ENCODE measurements around the gene GPR32. TPM values are rescaled to one million over a fixed set of nuclear protein-coding genes. Genes with fewer than 3 reads are reported as not detected.
"Not testable (repeated sequence)": the region's sequence is repeated elsewhere in the genome, so short reads cannot be mapped to it uniquely, and the experiment has no call there.

GPR32 gene
- total RNA-seq, 6 experiments from 2014 or later = not detected

DNA sequence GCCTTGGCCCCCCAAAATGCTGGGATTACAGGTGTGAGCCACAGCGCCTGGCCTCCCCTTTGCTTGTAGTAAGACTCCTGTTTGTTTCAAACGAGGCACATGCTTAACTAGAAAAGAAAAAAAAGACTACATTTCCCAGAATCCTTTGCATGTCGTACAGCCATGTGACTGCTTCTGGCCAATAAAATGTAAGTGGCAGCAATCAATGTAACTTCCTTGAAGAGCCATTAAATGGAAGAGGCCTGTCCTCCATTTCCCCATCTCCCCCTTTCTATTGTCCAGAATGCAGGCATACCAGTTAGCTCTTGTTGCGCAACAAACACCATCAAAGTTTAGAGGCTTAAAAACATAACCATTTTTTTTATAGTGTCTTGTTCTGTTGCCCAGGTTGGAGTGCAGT is 10.4 kb upstream of the GPR32 start:
- H3K4me3 ChIP-seq = no peak overlapping the region
- H3K9me3 ChIP-seq = no peaks in the 10 kb centered on the region
- TF ChIP-seq POLR2A (IDR thresholded peaks at IDR 0.05) = no peak
- TF ChIP-seq, protein P1, sequence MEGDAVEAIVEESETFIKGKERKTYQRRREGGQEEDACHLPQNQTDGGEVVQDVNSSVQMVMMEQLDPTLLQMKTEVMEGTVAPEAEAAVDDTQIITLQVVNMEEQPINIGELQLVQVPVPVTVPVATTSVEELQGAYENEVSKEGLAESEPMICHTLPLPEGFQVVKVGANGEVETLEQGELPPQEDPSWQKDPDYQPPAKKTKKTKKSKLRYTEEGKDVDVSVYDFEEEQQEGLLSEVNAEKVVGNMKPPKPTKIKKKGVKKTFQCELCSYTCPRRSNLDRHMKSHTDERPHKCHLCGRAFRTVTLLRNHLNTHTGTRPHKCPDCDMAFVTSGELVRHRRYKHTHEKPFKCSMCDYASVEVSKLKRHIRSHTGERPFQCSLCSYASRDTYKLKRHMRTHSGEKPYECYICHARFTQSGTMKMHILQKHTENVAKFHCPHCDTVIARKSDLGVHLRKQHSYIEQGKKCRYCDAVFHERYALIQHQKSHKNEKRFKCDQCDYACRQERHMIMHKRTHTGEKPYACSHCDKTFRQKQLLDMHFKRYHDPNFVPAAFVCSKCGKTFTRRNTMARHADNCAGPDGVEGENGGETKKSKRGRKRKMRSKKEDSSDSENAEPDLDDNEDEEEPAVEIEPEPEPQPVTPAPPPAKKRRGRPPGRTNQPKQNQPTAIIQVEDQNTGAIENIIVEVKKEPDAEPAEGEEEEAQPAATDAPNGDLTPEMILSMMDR (IDR thresholded peaks at IDR 0.05) = no peak
- no peak overlapping the region for H3K27ac ChIP-seq
- H3K36me3 ChIP-seq = no peaks in the 10 kb centered on the region
- intact Hi-C loops (cut with DNase I) = no loop called here
- H3K4me1 ChIP-seq = no peaks in the 10 kb centered on the region
- no peaks in the 10 kb centered on the region for H3K27me3 ChIP-seq
- 43% methylated on average over 4 of the region's 4 CpGs for WGBS (ENCODE audit: insufficient coverage, low coverage, low lambda C conversion rate, missing lambda C conversion rate)
- ATAC-seq (no peak), DNase-seq (no peak)

DNA sequence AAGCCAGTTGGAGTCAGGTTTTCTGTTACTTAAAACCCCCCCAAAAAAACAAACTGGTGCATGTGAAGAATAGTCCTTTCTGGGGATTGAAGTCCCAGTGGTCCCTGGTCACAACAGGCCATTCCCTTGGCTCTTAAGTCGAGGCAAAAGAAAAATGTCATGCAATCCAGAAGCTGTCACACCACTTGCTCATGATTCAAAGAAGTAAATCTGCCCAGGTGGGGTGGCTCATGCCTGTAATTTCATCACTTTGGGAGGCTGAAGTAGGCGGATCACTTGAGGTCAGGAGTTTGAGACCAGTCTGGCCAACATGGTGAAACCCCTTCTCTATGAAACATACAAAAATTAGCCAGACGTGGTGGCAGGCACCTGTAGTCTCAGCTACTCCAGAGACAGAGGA is 8.8 kb upstream of the GPR32 start:
- H3K27ac ChIP-seq; H3K36me3 ChIP-seq; H3K27me3 ChIP-seq; ATAC-seq; H3K9me3 ChIP-seq; H3K4me3 ChIP-seq; intact Hi-C loops (cut with DNase I); H3K4me1 ChIP-seq; DNase-seq: not testable (repeated sequence)
- 31% methylated on average over 3 of the region's 3 CpGs for WGBS (ENCODE audit: insufficient coverage, low coverage, low lambda C conversion rate, missing lambda C conversion rate)

DNA sequence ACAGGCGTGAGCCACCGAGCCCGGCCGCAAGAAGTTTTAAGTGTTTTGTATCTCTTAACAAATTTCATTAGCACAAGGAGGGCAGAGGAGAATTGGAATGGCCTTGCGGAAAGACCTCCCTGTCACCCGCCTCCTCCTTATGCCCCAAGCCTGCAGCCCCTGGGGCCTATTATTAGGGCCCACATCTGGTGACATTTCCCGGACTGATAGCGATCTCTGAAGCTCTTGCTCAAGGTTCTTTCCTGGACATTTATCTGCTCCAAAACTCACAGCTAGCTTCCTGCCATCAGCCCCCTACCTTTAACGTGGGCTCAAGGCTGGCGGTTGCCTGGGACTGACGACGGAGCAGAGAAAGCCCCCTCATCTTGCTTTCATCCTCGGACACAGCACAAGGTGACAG is 6.7 kb upstream of the GPR32 start:
- H3K27ac ChIP-seq; ATAC-seq; H3K27me3 ChIP-seq; H3K4me3 ChIP-seq; DNase-seq; H3K36me3 ChIP-seq; intact Hi-C loops (cut with DNase I); H3K9me3 ChIP-seq; H3K4me1 ChIP-seq: not testable (repeated sequence)
- WGBS (ENCODE audit: insufficient coverage, low coverage, low lambda C conversion rate, missing lambda C conversion rate) = 67% methylated on average over 1 of the region's 13 CpGs

DNA sequence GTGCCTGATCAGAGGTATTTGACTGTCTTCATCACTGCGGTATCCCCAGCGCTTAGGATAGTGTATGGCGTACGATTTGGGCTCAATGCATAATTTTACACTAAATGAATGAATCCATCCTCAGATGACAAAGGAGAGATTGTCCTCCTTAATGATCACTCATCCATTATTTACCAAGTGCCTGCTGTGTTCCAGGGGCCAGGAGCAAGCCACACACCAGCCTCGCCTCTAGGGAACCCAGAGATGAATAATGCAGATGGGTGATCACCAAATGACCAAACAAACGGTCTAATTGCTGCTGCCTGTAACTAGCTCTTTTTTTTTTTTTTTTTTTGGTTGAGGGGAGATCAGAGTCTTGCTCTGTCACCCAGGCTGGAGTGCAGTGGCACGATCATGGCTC is 5.9 kb upstream of the GPR32 start:
- TF ChIP-seq POLR2A (IDR thresholded peaks at IDR 0.05) = no peak
- TF ChIP-seq, protein P1 (IDR thresholded peaks at IDR 0.05) = no peak
- ATAC-seq (no peak), DNase-seq (no peak)
- intact Hi-C loops (cut with DNase I) = no loop called here
- Histone ChIP-seq H3K27ac (no peak overlapping the region), H3K27me3 (no peaks in the 10 kb centered on the region), H3K9me3 (no peaks in the 10 kb centered on the region), H3K4me3 (no peak overlapping the region), H3K36me3 (no peaks in the 10 kb centered on the region), H3K4me1 (no peaks in the 10 kb centered on the region)
- 24% methylated on average over 2 of the region's 7 CpGs for WGBS (ENCODE audit: insufficient coverage, low coverage, low lambda C conversion rate, missing lambda C conversion rate)

DNA sequence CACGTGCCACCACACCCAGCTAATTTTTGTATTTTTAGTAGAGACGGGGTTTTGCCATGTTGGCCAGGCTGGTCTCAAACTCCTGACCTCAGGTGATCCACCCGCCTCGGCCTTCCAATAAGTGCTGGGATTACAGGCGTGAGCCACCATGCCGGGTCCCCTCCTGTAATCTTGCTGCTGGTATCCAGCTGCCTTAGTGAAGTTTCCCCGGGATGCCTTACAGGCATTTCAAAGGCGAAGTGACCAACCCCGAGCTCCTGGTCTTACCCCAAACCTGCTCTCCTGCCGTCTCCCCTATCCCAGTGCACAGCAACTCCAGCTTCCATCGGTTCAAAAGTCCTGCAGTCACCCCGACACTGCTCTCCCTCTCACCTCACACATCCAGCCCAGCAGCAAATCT is 3.5 kb upstream of the GPR32 start:
- DNase-seq; intact Hi-C loops (cut with DNase I); ATAC-seq; H3K9me3 ChIP-seq; H3K36me3 ChIP-seq; H3K27me3 ChIP-seq; H3K4me1 ChIP-seq; H3K4me3 ChIP-seq; H3K27ac ChIP-seq: not testable (repeated sequence)
- WGBS (ENCODE audit: insufficient coverage, low coverage, low lambda C conversion rate, missing lambda C conversion rate) = 66% methylated on average over 4 of the region's 12 CpGs

DNA sequence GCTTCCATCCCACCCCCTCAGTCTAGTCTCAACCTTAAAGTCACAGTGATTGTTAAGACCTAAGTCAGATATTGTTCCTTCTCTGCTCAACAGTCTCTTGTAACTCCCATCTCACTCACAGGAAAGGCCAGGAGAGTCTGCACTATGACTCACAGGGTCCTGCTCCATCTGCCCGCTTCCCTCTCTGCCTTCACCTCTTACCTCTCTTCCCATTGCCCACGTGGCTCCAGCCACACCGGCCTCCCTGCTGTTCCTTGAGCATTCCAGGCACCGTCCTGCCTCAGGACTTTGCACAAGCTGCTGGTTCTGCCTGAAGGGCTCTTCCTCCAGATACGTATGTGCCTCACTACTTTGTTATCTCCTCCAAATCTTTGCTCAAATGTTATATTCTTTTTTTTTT is 3.0 kb upstream of the GPR32 start:
- H3K27ac ChIP-seq; H3K36me3 ChIP-seq; DNase-seq; H3K9me3 ChIP-seq; H3K4me1 ChIP-seq; ATAC-seq; intact Hi-C loops (cut with DNase I); H3K4me3 ChIP-seq; H3K27me3 ChIP-seq: not testable (repeated sequence)
- WGBS (ENCODE audit: insufficient coverage, low coverage, low lambda C conversion rate, missing lambda C conversion rate) = 37% methylated on average over 5 of the region's 5 CpGs

DNA sequence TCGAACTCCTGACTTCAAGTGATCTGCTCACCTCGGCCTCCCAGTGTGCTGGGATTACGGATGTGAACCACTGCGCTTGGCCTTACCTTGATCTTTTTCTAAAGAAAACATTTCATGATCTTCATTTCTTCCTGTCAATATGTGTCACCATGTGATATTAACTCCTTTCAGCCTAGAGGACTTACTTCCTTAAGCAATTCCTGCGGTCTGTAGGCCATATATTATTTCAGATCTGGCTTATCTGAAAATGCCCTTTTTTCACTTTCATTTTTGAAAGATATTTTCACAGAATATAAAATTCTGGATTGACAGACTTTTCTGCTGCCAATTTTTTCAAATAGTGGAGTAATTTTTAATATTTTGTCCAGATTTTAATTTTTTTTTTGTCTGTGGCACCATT is 2.0 kb upstream of the GPR32 start:
- Histone ChIP-seq H3K4me3 (no peak overlapping the region), H3K4me1 (no peaks in the 10 kb centered on the region), H3K36me3 (no peaks in the 10 kb centered on the region), H3K9me3 (no peaks in the 10 kb centered on the region), H3K27ac (no peak overlapping the region), H3K27me3 (no peaks in the 10 kb centered on the region)
- intact Hi-C loops (cut with DNase I) = no loop called here
- no peak for ATAC-seq
- no peak for DNase-seq
- 40% methylated on average over 4 of the region's 5 CpGs for WGBS (ENCODE audit: insufficient coverage, low coverage, low lambda C conversion rate, missing lambda C conversion rate)
- TF ChIP-seq, protein P1 (IDR thresholded peaks at IDR 0.05) = no peak
- TF ChIP-seq POLR2A (IDR thresholded peaks at IDR 0.05) = no peak

All from right lobe of liver (tissue), 6 donors.